HG02623 (cell line): ENCODE data around the gene CNTN5.
A peak's percentile ranks its signal among the peaks of the same experiment; 100 is the strongest.

ENCODE experiments used
- ATAC-seq: cut with Tn5 transposase; IDR thresholded peaks from one replicate; pipeline ENCODE4 v1.9.1; 2021; ENCODE audit warnings: moderate library complexity; ENCODE audit not compliant: unreplicated experiment

The CNTN5 gene

GRCh38 chr11:99501655-99502054, 480.9 kb downstream of the CNTN5 start:
- no peak for ATAC-seq

GRCh38 chr11:99505316-99505715, 484.6 kb downstream of the CNTN5 start:
- ATAC-seq: no peak

- ATAC-seq: no peak
Observed at GRCh38 chr11:99505831-99506230, 485.1 kb downstream of the CNTN5 start.

- no peak for ATAC-seq
Observed at GRCh38 chr11:99509863-99510262, 489.1 kb downstream of the CNTN5 start.

- no peak for ATAC-seq
Observed at GRCh38 chr11:99513368-99513767, 492.6 kb downstream of the CNTN5 start.

GRCh38 chr11:99519095-99519494, 498.3 kb downstream of the CNTN5 start:
- no peak for ATAC-seq

GRCh38 chr11:99522467-99523173, 501.9 kb downstream of the CNTN5 start:
- no peak for ATAC-seq

- ATAC-seq: no peak
Observed at GRCh38 chr11:99531468-99531867, 510.7 kb downstream of the CNTN5 start.

GRCh38 chr11:99534812-99535211, 514.1 kb downstream of the CNTN5 start:
- peak; percentile 49 for ATAC-seq

GRCh38 chr11:99535406-99535805, 514.7 kb downstream of the CNTN5 start:
- ATAC-seq: peak; percentile 80

- ATAC-seq: peak; percentile 57
Observed at GRCh38 chr11:99535819-99536218, 515.1 kb downstream of the CNTN5 start.

- no peak for ATAC-seq
Observed at GRCh38 chr11:99537681-99538080, 516.9 kb downstream of the CNTN5 start.

- ATAC-seq: no peak
Observed at GRCh38 chr11:99545616-99546015, 524.9 kb downstream of the CNTN5 start.

- no peak for ATAC-seq
Observed at GRCh38 chr11:99548264-99548663, 527.5 kb downstream of the CNTN5 start.

GRCh38 chr11:99554232-99554903, 533.6 kb downstream of the CNTN5 start:
- ATAC-seq: no peak

- no peak for ATAC-seq
Observed at GRCh38 chr11:99555486-99555885, 534.7 kb downstream of the CNTN5 start.

GRCh38 chr11:99565333-99565732, 544.6 kb downstream of the CNTN5 start:
- peak; percentile 55 for ATAC-seq

- ATAC-seq: no peak
Observed at GRCh38 chr11:99567334-99567956, 546.7 kb downstream of the CNTN5 start.

GRCh38 chr11:99568808-99569207, 548.1 kb downstream of the CNTN5 start:
- ATAC-seq: no peak

GRCh38 chr11:99571094-99571493, 550.3 kb downstream of the CNTN5 start:
- ATAC-seq: peak; percentile 60

GRCh38 chr11:99584830-99585229, 564.1 kb downstream of the CNTN5 start:
- ATAC-seq: no peak

GRCh38 chr11:99585606-99586005, 564.9 kb downstream of the CNTN5 start:
- no peak for ATAC-seq
